ENCODE measurements around the gene MUSTN1.

DNA sequence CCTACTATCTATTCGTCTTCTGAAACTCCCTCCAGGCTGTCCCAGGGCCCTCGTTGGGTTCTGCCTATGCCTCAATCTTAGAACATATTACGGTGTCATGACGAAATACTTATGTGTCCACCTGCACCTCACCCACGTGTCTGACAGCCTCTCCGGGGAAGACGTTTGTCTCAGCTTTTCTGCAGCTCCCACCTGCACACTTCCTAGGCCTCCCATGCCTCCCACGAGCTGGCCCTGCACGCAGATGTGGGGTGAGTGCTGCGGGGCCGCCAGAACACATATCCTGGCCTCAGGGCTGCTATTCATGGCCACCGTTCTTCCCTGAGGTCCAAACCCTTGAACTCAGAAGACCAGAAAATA, 7.1 kb upstream of the MUSTN1 start:
- TF ChIP-seq, protein P1, sequence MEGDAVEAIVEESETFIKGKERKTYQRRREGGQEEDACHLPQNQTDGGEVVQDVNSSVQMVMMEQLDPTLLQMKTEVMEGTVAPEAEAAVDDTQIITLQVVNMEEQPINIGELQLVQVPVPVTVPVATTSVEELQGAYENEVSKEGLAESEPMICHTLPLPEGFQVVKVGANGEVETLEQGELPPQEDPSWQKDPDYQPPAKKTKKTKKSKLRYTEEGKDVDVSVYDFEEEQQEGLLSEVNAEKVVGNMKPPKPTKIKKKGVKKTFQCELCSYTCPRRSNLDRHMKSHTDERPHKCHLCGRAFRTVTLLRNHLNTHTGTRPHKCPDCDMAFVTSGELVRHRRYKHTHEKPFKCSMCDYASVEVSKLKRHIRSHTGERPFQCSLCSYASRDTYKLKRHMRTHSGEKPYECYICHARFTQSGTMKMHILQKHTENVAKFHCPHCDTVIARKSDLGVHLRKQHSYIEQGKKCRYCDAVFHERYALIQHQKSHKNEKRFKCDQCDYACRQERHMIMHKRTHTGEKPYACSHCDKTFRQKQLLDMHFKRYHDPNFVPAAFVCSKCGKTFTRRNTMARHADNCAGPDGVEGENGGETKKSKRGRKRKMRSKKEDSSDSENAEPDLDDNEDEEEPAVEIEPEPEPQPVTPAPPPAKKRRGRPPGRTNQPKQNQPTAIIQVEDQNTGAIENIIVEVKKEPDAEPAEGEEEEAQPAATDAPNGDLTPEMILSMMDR (conservative IDR thresholded peaks at IDR 0.05 in 1 of 2, IDR thresholded peaks at IDR 0.05 in 1 of 2; ENCODE audit: extremely low read depth in 1 of 2, insufficient read depth in 1 of 2, low read depth in 1 of 2, low read length in 2 of 2) = no peak
- TF ChIP-seq EZH2 (IDR thresholded peaks at IDR 0.05; ENCODE audit: borderline replicate concordance, low read length) = no peak

Data from mammary epithelial cell (primary cell).